HG03175 (cell line): ENCODE data around the gene IGLL5.
A peak's percentile ranks its signal among the peaks of the same experiment; 100 is the strongest.

Experiments
- ATAC-seq: cut with Tn5 transposase; IDR thresholded peaks from one replicate; pipeline ENCODE4 v1.9.1; 2021; ENCODE audit warnings: mild to moderate bottlenecking, moderate library complexity; ENCODE audit not compliant: unreplicated experiment

IGLL5 gene

GRCh38 chr22:22926370-22927195 is 39.0 kb downstream of the IGLL5 start:
- no peak for ATAC-seq

DNA sequence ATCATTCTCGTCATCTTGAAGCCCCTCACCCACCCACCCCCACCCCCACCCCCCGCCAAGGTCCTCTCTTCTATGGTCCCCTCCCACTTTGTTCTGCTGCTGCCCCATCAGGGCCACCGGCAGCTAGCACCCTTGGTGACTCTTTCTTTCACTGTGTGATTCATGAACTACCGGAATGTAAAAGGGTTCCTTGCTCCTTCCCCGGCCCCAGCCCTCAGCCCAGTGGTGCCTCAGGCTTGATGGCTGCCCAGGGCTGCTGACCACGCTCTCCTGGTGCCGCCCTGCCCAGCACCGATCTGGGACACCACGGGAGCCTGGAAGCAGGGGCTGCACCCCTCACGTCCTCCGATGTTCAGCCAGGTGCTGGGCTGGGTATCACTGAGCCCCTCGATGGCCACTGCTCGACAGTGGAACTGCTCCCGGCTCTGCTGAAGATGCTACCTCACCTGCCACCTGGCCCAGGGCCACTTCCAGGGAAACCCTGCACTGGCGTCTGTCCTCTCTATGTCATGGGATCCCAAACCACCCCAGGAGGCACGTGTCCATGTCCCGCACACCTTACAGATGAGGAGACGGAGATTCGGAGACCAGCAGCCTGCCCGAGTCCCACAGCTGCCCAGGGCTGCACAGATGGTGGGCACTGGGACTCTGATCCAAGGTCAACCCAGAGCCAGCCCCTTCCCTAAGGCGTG is 39.7 kb downstream of the IGLL5 start:
- ATAC-seq = no peak

DNA sequence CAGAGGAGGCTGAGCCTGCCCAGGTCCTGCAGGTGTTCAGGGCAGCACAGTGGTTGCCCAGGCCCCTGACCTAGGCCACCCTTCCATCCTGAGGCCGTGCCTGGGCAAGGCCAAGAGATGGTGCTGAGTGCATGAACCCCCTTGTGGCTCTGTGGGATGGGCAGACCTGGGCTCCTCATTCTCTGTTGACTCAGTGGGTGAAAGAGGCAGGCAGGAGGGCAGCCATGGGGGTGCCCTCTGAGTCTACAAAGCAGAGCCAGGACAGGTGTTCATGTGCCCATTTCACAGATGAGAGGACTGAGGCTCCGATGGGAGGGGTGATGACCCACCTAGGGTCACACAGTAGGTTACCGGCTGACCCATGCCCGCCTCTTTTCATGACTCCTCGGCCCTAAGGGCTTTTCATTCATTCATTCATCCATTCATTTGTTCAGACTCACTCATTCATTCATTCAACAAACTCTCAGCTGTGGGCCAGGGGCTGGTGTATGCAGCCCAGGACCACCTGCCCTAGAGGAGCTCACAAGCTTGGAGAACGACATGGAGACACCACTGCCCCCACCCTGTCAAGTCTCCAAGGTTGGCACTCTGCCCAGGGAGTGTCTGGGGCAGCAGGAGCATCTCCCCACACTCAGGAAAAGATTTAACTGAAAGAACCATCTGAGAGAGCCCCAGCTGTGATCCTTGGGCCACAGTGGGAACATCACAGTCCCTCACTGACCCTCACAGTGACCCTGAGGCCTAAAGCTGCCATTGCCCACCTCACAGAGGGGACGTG is 40.5 kb downstream of the IGLL5 start:
- no peak for ATAC-seq

- ATAC-seq = peak; percentile 84
Measured at GRCh38 chr22:22928666-22929380, 41.2 kb downstream of the IGLL5 start.

DNA sequence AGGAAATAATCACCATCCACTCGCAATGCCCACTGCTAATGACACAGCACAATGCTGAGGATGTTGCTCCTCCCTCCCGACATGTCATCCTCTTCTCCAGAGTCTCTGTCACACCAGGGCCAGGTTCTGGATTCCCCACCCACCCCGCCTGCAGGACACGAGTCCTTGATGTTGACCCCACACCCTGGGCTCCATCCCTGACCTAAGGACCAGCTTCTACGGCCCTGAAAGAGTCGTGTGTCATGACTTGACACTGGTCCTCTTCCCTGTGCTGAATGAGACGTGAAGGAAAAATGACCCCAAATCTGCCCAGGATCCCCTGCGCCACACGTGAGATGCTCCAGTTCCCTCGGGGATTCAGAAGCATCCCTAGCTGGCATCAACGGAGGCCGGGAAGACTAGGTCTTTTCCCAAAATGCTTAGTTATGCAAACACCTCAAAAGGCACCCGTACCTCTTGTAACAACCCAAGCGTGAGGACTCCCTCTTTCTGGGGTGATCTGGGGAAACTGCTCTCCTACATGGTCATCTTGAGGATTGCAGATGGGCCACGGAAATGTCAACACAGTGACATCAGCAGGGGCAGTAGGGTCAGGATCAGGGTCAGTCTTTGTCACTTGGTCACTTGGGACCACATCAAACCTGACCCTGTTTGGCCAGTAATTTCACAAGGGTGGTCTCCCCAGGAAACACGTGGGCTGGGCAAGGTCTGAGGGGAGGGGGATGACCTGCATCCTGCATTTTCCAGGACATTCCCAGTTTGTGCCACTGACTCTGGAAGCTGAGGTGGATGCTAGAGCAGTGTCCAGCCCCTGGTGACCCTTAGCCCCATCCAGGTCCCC is 42.0 kb downstream of the IGLL5 start:
- ATAC-seq = no peak

DNA sequence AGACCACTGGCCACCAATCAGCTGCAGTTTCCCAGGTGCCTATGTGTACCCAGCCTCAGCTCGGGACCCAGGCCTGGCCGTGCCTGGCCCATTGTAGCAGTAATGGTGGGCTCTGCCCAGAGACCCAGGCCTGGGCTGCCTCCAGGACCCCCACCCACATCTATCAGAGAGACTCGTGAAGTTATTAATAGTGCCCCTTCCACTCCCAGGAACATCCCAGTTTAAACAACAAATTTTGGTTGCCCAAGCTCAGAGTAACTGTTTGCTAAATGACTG is 42.5 kb downstream of the IGLL5 start:
- no peak for ATAC-seq

DNA sequence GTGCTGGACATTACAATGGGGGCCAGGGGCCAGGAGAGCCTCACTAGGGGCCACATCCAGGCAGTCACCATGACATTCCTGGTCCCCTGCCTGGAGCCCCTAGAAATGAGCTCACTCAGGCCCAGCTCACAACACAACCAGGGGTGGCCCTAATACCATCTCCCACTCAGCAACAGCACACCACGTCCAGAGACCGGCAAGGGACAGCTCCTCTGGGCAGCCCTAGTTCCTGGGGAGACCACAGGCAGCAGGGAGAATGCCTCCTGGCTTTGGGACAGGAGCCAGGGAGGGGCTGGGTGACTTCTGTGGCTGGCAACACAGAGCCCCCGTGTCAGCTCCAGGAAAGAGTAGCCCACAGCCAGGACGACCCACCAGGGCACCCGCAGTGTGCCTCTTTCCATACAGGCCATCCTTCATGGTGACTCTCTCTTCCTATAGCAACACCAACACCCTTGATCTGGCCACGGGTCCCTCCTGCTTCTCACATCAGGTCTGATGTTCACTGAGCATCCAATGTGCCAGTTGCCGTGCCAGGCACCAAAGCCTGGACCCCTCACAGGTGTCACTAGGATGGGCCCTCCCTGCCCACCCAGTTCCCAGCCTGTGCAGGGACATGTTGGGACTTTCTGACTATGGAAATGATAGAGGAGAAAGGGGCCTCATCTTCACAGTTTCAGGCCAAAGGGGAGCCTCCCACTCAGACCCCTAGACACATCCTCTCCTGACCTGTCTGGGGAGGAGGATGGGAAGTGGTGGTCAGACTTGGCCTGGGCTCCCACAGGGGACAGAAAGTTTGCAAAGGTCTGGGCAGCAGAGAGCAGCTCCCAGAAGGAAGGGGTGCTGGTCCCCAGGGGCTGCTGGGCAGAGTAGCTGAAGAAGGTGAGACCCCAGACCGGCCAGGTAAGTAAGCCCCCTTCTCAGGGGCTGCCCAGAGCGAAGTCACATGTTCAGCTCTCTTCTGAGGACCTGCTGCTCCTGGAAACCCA is 43.2 kb downstream of the IGLL5 start:
- ATAC-seq = no peak

DNA sequence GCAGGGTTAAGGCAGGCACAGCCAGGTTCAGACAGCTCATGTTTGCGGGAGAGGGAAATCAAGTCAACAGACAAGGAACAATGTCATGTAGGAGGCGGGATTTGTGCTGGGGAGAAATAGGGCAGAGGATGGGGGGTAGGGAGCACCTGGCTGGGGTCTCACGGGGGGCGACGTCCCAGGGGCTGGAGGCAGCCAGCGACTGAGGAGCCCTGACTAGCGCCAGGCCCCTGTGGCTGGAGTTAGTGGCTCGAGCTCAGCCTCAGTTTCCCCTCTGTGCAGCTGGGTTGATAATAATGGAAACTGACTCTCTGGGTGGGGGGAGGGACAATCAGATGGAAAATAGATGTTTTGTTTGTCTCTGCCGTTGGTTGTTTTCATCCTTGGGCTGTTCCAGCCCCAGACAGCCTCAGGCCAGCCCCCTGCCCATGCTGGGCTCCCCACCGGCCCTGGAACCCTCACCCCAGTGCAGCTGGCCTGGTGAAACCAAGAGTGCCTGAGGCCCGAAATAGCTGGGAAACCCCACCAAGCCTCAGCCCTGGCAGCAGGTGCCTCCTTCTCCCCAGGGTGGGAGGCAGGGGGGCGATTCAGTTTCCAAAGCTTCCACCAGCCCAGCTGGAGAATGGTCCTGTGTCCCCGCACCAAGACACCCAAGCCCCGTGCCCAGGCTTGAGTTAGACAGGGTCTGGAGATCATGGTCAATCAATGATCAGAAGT is 44.1 kb downstream of the IGLL5 start:
- ATAC-seq = no peak

DNA sequence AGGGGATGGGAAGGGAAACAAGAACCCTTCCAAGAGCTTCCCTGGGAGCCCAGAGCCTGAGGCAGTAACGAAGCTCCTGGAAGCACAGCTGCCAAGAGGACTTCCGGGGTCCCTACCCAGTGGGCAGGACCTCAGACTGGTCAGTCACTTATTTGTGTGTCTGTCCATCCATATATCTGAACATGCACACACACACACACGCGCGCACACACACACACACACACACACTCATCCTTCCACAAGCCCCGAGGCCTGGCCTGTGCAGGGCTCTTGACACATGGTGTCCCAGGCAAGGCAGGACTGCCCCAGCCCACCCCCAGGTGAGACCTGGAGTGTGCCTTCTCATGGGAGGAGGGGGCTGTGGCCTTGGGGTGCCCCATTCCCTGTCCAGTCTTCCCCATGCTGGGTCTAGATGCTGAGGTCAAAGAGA is 44.9 kb downstream of the IGLL5 start:
- ATAC-seq = no peak

DNA sequence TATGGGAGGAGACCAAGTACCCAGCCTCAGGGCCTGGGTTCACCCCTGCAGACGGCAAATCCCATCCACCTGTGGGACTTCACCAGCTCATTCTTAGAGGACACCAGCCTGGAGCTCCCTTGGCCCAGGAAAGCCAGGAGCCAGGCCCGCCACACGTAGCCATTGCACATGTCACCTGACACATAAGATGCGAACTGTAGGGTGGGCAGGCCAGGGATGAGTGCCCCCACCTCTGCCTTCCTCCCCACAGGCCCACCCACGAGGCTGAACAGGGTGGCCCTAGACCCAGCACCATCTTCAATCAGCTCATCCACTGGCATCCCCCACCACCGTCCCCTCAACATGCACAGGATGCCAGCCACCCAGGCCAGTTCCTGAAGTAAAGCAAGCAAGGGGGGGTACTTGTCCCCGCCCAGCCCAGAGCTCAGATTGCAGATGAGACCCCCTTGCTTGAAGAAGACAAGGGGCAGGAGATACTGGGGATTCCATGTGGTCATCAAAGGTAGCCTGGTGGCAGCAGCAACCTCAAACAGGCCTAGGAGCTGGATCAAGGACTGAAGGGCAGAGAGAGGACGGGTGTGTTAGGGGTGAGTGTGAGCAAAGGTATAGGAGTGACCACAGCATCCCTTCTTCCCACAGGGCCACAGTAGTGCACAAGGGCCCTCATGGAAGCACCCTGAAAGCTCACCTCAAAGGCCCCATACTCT is 45.6 kb downstream of the IGLL5 start:
- no peak for ATAC-seq

DNA sequence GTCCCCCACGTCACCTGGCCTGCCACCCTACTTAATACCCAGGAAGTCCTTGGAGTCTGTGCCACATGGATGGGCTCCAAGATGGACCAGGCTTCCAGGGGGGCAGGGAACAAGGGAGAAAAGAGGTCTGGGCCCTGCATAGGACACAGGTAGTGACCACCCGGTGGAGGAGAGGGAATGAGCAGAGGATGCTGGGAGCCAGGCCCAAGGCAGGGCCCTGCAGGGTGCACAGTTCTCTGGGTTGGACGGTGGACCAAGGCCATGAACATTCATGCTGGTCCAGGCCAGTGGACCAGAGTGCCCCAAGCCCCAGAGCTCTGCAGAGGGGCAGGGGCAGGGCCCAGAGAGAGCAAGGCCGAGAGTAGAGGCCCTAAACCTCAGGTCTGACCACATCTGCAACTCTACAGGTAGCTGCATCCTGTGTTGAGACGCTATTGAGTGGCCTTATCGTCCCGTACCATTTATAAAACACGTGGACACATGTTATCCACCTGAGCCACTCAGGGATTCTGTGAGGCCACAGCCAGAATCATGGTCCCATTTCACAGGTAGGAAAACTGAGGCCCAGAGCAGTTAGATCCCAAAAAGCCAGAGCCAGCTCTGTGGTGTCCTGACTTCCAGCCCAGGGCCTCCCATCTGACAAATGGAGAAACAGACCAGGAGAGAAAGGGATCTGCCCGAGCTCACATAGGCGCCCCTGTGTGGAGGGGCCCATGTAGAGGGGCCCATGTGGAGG is 46.4 kb downstream of the IGLL5 start:
- ATAC-seq = no peak

GRCh38 chr22:22934543-22935055 is 47.0 kb downstream of the IGLL5 start:
- ATAC-seq = no peak

DNA sequence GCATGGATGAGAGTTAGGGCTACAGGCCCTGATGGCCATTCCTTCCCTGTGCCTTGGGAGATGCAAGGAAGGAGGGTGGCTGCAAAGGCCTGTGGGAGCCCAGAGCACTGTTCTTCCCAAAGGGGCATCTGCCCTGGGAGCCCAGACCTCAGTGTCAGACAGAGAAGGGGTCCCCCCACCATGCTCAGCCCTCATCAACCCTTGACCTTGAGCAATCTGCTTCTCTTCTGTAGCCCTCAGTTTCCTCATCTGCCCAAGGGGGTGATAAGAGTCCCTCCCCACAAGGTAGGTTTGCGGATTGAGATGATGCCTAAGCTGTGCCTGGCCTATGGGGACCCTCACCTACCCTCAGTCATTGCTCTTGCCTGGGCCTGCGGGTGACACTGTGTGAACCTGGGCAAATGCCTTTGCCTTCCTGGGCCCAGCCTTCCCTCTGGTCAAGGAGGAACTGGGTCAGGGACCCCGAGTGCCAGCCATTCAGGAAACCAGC is 47.5 kb downstream of the IGLL5 start:
- peak; percentile 35 for ATAC-seq

DNA sequence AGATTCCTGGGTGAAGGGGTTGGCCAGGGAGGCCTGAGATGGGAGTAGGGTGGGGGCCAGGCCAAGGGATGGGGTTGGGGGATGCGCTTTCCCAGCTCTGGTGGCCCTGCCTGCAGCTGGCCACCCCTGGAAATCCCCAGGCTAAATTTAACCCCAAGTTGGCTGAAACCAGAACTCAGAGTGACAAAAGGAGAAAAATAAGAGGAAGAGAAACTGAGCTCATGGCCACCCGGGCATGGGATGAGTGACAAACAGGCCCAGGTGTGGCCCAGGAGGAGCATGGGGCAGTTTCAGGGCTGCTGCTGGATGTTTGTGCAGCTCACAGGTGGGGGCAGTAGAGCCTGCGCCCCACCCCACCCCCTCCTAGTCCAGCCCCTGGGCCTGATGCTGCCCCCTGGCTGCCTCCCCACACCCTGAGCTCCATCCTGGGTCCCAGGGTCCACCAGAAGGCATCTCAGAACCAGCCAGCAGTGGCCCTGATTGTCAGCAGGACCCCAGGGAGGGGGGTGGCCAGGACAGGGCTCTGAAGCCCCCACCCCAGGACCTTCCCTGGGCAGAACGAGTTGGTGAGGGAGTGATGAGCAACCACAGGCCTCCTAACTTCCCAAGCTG is 48.0 kb downstream of the IGLL5 start:
- ATAC-seq = peak; percentile 87

DNA sequence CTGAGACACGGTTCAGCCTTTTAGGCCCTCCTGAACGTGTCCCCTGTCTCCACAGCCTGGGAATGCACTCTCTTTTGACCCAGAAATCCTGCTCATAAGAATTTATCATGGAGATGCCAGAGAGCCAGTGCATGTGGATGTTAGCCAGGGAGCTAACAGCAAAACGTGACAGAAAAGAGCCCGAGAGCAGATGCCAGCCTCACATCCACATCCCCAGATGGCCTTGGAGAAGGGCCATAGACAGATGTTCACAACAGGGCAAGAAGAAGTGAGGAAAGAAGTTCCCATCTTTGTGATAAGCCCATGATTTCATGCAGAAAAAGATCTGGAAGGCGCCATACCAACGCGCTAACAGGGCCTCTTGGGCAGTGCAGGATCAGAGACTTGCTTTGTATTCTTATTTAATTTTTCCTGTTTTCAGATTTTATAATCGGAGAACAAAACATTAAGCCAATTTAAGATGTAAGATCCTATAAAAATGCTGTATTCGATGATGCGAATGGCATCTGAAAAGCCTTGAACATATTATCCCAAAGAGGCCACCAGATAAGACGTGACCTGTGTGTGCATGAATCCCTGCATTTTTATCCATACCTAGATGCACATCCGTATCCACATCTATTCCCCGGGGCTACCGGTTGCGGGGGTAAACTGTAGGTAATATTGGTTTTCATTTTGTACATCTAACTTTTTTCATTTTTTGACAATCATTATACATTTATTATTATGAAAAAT is 48.7 kb downstream of the IGLL5 start:
- no peak for ATAC-seq
